ENCODE results near the gene PARP12.

GRCh38 chr7:139994356-139994755, 68.4 kb downstream of the PARP12 start:
- TF ChIP-seq CTCF (IDR thresholded peaks at IDR 0.05) (no peak), POLR2A (IDR thresholded peaks at IDR 0.05) (no peak), POLR2AphosphoS5 (IDR thresholded peaks at IDR 0.05) (no peak)
